T-helper 9 cell (primary cell): ENCODE results near the gene TMEM86B.
"Not testable (repeated sequence)": the region's sequence is repeated elsewhere in the genome, so short reads cannot be mapped to it uniquely, and the experiment has no call there.

Experiments
- DNase-seq: peaks from one replicate; pipeline ENCODE4 v3.0.0-alpha.2; 2020

TMEM86B gene

DNA sequence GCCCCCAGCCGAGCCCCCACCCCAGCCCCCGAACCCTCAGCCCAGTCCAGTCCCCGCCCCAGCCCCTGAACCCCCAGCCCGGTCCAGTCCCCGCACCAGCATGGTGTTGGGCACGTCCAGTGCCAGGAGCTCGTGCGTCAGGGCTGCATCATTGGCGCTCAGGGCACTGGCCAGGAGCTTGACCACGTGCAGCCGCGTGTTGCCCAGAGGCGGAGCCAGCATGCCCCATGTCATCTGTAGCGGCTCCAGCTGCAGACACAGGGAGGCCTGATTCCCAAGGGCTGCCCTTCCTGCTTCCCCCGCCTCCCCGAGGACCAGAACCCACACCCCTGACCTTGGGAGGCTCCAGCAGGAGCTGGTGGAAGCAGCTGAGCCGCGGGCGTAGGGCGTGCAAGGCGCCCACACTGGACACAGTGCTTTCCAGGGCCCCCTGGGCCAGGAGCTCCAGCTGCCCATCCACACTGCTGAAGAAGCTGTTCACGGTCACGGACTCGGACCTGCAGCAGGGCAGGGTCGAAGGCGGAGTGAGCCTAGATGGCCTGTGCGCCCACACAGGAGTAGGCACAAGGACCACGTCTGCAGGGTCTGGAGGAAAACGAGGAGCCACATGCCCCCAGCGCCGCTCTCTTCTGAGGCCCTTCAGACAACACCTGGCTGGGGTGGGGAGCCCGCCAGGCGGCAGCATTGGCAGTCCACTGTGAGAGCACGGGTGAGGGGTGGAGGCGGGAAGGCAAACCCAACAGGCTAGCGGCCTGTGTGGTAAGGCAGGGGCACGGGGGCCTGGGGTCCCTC lies 12.8 kb upstream of the TMEM86B start:
- DNase-seq = no peak

DNA sequence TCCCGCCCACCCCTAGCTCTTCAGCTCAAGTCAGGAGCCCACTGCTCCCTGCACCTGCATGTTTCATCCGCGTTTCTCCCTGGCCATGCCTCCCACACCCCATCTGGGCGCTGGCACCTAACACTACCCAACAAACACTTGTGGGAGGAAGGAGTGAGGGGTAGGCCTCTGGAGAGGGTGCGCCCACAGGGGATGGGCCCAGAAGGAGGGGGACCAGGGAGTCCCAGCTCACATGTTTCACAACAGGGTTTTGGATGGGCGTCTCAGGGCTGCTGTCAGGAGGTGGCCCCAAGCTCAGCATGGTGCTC lies 12.1 kb upstream of the TMEM86B start:
- no peak for DNase-seq

DNA sequence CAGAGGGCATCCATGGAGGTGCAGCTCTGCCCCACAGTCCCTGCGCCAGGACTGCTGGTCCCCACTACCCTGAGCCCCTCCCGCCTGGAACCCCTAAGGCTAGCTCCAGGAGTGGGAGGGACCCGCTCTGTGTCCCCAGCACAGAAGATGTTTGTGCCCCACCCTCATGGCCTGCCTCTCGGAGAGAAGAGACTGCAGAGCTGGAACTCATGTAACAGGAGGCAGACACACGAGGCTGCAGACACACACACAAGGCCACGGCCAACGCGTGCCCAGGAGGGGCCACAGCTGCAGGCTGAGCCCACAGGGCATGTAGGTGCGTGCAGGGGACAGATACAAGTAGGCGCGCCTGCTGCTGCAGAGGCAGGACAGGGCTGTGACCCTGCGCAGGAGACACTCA lies 10.4 kb upstream of the TMEM86B start:
- DNase-seq = no peak

DNA sequence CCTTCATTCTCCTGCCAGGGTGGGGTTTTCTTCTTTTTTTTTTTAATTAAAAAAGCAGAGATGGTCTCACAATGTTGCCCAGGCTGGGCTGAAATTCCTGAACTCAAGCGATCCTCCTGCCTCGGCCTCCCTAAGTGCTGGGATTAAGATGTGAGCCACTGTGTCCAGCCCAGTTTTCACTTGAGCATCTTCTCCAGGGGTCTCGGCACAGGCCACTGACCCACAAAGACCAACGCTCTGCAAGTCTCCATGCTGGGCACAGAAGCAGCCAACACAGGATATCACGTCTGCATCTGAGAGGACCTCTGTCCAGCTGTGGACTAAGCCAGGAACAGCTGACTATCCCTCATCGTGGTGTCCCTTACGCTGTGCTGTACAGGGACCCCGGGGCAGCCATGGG lies 9.5 kb upstream of the TMEM86B start:
- no peak for DNase-seq

DNA sequence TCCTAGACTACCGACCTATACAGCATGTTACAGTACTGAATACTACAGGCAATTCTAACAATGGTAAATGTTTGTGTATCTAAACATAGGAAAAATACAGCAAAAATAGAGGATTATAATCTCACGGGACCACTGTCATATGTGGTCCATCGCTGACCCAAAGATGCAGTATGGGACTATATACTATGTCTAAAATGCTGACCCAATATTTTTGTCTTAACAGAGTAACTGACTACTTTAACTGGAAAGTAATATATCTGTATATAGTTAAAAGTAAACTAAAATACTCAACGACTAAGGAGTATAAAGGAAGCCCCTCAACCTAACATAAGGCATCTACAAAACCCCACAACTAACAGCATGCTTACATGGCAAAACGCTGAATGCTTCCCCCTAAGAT lies 4.4 kb upstream of the TMEM86B start:
- DNase-seq = no peak

DNA sequence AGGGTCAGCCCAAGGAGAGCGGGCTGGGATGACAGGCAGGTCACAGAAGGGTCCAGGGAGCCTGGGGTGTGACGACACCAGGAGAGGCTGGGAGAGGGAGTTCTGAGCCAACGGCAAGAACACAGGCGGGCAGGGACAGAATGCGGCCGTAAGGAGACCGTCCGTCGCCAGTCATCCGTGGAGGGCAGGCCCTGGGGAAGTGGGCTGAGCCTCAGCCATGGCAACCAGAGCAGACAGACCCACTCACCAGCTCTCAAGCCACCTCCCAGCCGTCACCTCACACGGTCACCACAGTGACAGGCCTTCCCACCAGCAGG lies 3.7 kb upstream of the TMEM86B start:
- DNase-seq = no peak

DNA sequence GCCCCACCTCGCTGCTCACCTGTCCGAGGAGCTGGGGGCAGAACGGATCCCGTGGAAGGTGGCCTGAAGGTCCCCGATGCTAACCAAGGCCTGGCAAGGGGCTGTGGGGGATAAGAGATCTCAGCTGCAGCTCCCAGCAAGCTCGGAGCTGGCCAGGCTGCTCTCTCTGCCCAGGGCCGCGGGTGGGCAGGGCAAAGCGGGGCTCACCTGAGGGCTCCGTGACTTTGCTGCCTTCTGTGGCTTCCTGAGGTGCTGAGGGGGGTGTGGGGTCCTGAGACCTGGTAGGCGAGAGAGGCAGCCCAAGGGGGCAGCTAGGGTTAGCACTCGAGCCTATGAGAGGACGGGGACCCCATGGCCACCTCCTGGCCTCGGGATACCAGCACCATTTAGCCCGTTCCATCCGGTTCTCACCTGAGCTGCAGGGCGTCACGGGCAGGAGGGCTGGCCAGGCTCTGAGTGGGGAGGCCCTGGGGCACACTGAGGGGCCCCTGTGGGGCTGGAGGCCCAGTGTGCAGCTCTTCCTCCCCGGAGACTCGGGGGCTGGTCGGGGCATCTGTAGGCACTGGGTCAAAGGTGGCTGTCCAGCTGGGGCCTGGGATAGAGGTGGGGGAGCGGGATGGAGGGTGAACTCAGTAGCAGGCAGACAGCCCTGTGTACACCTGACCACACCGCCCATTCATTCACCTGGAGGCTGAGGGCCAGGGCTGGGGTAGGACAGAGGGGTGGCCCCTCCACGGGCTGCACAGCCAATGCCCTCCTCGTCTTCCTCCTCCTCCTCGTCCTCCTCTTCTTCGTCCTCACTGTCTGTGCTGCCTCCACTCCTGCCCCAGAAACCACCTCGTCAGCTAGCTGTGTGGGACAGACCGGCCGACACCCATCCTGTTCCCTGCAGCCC lies 3.1 kb upstream of the TMEM86B start:
- no peak for DNase-seq

DNA sequence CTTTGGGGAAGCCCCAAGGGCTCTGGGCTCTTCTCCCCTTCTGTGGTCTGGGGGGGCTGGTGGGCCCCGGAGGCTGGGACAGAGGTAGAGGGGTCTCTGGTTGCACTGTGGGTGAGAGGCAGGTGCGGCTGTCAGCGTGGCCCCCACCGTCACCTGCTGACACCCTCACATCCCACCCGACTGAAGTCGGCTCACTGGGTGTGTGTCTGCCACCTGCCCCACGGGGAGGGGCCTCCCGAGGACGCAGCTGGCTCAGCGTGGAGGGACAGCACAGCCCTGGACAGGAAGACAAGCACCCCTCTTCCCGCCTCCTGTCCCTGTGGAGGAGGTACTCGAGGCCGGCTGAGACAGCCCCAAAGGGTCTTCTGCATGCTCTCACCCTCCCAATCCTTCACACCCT lies 2.2 kb upstream of the TMEM86B start:
- DNase-seq = no peak

DNA sequence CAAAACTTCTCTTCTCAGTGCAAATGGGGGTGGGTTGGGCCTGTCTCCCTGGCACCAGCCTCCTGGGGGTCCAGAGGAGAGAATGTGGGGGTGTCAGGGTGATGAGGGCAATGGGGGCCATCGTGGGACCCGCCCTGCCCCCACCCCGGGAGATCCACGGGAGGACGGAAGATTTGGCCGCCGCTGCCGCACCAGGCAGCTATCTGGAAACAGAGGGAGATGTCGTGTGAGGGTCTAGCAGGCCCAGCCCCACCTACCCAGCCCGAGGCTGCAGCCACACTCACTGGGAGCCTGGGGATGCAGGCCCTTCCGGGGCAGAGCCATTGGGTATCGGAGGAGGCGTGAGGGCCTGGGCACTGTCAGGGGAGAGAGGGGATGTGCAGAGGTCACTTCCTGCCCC lies 1.8 kb upstream of the TMEM86B start:
- no peak for DNase-seq

DNA sequence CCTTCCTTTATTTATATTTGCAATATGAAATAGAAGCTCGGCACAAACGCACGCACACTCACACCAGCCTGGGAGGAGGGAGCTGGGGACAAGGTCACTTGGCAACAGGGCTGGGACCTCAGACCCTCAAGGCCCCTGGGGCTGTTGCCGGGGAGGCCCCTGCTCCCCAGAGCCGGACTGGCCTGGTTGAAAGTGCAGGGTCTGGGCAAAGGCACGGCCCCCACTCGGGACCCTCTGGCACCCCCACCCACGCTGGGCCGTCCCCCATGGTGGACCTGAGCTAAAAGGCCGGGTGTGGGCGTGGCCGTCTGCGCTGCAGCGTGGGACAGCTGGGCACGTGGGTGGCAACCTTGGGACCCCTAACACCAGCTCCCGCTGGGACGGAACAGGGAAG lies 1.2 kb upstream of the TMEM86B start:
- no peak for DNase-seq

DNA sequence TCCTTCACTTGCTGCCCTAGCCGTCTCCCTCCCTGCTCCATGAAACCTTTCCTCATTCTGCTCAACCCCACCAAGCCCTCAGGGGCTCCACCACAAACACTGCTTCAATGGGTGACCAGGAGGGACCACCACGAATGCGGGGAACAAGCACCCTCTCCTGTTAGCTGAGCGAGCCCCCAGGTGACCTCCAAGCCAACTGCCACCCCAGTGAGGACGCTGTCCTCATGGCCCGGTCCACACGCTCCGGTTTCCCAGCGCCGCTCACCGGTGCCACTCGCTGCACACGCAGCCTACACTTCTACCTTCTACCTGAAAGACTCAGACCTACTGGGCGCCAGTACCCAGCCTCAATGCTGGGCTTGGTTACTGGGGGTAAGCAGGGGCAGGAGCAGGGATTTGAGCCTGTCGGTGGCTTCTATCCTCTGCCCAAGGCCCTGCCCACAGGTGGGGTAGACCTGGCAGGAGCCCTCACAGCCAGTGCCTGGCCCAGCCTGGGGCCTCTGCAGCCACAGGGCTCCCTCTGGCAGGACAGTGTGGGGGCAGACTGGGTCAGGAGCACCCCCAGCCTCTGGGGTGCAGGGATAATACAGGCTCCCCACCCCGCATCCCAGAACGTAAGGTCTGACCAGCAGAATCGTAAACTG lies 704 bp upstream of the TMEM86B start:
- DNase-seq = no peak

DNA sequence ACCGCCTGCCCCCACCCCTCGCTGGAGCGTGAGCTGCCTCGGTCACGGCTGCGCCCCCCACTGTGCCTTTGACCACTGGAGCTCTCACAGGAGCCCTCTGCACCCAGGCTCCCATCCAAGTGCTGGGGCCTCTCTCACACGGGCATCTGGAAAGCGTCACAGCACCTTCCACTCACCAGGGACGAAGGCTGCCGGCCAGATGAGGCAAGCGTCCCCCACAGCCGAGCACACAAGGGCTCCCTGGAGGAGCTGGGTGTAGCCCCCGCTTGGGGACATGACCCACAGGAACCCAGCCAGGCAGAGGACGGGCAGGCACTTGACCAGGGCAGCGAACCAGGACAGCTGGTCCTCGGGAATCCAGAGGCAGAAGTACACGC lies 560 bp downstream of the TMEM86B start:
- DNase-seq = no peak

DNA sequence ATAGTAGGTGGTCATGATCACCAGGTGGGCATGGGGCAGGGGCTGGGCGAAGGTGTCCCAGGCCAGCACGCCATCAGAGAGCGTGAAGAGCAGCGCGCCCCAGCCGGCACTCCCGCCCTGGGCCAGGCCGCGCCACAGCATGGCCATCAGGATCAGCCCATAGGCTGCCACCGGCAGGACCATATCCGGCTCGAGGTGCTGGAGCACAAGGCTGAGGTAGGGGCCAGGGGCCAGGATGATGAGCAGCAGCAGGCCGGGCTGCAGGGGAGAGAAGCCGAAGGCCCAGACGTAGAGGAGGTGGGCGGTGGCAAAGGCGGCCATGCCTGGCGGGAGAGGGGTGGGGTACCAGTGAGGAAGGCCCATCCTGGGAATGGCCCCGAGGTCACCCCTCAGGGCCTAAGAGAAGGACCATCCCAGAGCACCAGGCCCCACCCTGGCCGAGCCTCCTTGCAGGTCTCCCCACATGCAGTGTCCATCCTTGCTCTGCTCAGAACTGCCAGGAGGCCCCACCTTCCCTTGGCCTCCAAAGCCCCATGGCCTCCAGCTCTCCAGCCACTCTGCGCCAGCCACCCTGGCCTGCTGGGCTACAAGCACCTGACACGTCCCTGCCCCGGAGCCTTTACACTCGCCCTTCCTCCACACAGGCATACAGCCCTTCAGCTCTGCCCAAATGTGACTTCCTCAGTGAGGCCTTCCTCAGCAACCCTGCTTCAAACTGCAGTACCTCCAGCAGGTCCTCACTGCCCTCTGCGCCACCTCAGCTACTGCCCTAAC lies 1.1 kb downstream of the TMEM86B start:
- no peak for DNase-seq

DNA sequence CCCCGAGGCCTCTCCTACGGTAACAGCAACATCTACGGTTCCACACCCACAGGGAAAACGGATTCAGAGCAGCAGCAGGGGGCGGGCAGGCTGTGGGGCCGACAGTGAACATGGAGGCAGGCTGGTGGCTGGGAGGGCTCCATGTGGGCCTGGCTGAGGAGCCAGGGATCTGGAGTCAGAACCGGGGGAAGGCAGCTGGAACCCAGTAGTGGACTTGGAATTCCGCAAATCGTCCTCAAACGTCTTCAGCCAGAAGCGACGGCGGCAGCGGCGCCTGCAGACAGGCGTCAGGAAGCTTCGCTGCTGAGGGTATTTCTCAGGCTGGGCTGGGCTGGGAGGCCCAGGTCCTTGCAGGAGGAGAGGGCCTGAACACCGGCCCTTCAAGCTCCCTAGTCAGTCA lies 1.8 kb downstream of the TMEM86B start:
- DNase-seq = no peak

DNA sequence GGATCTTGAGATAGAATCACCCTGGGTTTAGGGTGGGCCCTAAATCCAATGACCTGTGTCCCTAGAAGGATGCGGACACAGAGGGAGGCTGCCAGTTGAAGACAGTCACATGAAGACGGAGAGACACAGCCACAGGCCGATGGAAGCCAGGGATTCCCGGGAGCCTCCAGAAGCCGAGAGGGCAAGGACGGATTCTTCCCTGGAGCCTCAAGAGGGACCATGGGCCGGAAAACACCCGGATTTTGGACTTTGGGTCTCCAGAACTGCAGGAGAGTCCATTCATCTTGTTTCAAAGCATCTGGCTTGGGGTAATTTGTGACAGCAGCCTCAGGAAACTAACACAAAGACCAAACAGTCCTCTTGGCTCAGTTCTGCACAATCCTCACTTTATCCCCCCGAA lies 2.3 kb downstream of the TMEM86B start:
- no peak for DNase-seq

DNA sequence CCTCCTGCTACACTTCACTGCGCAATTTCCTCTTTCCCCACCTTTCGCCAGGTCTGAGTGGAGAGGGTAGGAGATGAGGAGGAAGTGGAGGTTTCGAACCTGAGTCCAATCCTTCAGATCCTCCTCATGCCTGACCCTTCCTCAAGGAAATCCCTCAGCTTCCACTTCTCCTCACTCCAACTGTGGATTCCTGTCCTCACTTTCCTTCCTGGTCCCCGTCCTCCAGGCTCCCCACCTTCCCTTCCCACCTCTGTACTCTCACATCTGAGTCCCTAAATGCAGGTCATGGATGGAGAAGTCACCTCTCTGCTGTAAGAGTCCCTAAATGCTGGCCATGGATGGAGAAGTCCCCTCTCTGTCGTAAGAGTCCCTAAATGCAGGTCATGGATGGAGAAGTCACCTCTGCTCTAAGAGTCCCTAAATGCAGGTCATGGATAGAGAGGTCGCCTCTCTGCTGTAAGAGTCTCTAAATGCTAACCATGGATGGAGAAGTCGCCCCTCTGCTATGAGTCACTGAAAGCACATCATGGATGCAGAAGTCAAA lies 3.1 kb downstream of the TMEM86B start:
- no peak for DNase-seq

DNA sequence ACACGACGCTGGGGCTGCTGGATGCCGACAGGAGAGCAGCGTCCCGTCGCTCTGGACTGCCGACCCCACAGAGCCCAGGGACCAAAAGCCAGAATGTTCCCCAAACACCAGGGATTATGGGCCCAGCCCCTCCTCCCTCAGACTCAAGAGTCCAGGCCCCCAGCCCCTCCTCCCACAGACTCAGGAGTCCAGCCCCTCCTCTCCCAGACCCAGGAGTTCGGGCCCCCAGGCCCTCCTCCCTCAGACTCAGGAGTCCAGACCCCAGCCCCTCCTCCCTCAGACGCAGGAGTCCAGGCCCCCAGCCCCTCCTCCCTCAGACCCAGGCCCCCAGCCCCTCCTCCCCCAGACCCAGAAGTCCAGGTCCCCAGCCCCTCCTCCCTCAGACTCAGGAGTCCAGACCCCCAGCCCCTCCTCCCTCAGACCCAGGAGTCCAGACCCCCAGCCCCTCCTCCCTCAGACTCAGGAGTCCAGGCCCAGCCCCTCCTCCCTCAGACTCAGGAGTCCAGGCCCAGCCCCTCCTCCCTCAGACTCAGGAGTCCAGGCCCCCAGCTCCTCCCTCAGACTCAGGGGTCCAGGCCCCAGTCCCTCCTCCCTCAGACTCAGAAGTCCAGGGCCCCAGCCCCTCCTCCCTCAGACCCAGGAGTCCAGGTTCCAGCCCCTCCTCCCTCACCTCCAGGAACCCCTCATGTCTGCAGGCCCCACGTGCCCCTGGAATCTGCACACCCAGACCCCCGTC lies 3.7 kb downstream of the TMEM86B start:
- not testable (repeated sequence) for DNase-seq

DNA sequence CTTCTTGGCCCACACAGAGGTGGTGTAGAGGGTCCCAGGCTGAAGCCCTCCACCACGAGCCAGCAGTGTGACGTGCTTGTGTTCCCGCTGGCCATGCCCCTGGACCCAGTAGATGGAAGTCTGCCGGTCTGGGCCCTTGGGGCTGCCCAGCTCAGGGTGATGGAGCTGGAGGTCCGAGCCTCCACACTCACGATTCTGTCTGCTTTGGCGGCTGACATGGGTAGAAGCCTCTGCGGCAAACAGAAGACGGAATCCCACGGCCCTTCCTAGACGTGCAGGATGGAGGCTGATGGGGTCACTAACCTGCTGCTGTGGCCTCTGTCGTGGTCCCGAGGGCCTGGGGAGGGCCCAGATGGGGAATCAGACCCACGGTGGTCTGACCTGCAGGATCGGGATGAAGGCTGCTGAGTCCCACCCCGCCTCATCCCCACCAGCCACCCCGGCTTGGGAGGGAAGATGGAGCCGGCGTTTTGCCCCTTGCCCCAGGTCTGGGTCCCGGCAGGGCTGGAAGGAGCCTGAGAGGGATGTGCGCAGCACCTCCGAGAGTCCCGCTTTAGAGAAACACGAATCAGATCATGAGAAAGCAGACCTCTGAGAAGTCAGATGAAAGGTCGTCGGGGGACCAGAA lies 4.4 kb downstream of the TMEM86B start:
- DNase-seq = no peak

DNA sequence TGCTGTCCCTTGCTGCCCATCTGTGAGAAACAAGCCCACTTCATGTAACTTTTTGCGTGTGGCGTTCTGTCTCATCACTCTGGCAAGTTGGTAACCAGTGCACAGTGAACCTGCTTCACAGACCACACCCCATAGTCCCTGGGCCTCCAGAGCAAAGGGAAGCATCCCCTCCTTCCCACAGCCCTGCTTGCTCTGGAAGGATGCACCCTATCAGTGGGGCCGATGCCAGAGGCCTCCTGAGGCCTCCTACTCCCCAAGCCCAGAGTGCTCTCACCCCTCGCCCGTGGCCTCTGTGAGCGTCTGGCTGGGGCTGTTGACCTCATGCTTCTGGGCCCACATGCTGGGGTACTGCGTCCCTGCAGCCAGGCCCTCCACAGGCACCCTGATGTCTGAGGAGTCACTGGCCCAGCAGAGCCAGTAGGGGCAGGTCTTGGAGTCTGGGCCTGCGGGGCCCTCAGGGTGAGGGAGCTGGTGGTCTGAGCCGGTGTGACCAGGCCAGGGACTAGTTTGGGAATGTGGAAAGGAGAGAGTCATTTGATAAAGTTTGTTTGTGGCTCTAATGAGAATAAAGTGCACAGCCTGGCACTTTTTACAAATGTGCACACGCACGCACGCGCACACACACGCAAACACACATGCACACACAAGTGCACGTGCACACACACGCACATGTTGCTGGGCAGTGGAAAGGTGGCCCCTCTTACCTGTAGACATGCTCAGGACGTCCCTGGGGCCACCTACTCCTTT lies 5.1 kb downstream of the TMEM86B start:
- no peak for DNase-seq

DNA sequence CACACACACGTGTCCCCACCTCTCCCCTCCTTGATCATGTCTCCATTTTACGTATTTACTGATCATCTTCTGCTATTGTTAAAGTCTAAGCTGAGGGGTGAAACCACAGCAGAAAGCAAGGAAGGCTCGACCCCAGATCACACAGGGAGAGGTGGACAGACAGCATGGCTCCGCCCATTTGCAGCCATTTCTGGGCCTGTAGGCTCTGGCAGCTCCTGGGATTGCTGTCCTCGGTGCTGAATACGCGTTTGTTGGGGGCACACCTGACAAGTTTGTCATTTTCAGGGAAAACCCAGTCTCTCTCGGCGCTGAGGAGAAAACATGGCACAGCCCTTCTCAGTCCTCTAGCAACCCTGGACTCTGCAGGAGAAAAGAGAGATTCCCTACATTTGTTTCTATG lies 8.0 kb downstream of the TMEM86B start:
- DNase-seq = no peak
